ENCODE results near the gene LGALS13.

LGALS13 gene

GRCh38 chr19:39595950-39596349, 6.4 kb upstream of the LGALS13 start:
- H3K9ac ChIP-seq (ENCODE audit: low read depth, low read length, poor library complexity, severe bottlenecking) = no peak overlapping the region
- H3K79me2 ChIP-seq (ENCODE audit: insufficient read depth, low read length) = no peaks in the 10 kb centered on the region
- no peaks in the 10 kb centered on the region for H3F3A ChIP-seq (ENCODE audit: low read depth)
- no peaks in the 10 kb centered on the region for H3K36me3 ChIP-seq (ENCODE audit: insufficient read depth, low read length)
- TF ChIP-seq CTCF (conservative IDR thresholded peaks at IDR 0.05; ENCODE audit: low read length) = no peak
- no peak for TF ChIP-seq EZH2phosphoT487 (IDR thresholded peaks at IDR 0.05; ENCODE audit: borderline replicate concordance)
- no peaks in the 10 kb centered on the region for H3K4me1 ChIP-seq (ENCODE audit: insufficient read depth, low read length, poor library complexity, severe bottlenecking)
- H3K4me3 ChIP-seq (ENCODE audit: low read length, poor library complexity, severe bottlenecking) = no peak overlapping the region
- H3K9me3 ChIP-seq (ENCODE audit: insufficient read depth, low read depth, low read length) = no peaks in the 10 kb centered on the region
- H3K27me3 ChIP-seq (ENCODE audit: insufficient read depth, low read length, poor library complexity, severe bottlenecking) = no peaks in the 10 kb centered on the region
- no peak overlapping the region for H2AFZ ChIP-seq (ENCODE audit: low read length)
- no peaks in the 10 kb centered on the region for H4K20me1 ChIP-seq (ENCODE audit: insufficient read depth, low read length, poor library complexity, severe bottlenecking)
- H3K4me2 ChIP-seq (ENCODE audit: low read depth, low read length, poor library complexity, severe bottlenecking) = no peak overlapping the region
- no peaks in the 10 kb centered on the region for H3K9me2 ChIP-seq (replicated peaks; ENCODE audit: low read depth, low read length)

- Histone ChIP-seq H3K4me3 (ENCODE audit: low read length, poor library complexity, severe bottlenecking) (no peak overlapping the region), H3K27me3 (ENCODE audit: insufficient read depth, low read length, poor library complexity, severe bottlenecking) (no peaks in the 10 kb centered on the region), H3K4me2 (ENCODE audit: low read depth, low read length, poor library complexity, severe bottlenecking) (no peak overlapping the region), H3K9ac (ENCODE audit: low read depth, low read length, poor library complexity, severe bottlenecking) (no peak overlapping the region), H2AFZ (ENCODE audit: low read length) (no peak overlapping the region), H4K20me1 (ENCODE audit: insufficient read depth, low read length, poor library complexity, severe bottlenecking) (no peaks in the 10 kb centered on the region), H3K9me2 (replicated peaks; ENCODE audit: low read depth, low read length) (no peaks in the 10 kb centered on the region), H3K79me2 (ENCODE audit: insufficient read depth, low read length) (no peaks in the 10 kb centered on the region), H3F3A (ENCODE audit: low read depth) (no peaks in the 10 kb centered on the region), H3K36me3 (ENCODE audit: insufficient read depth, low read length) (no peaks in the 10 kb centered on the region), H3K4me1 (ENCODE audit: insufficient read depth, low read length, poor library complexity, severe bottlenecking) (no peaks in the 10 kb centered on the region), H3K9me3 (ENCODE audit: insufficient read depth, low read depth, low read length) (no peaks in the 10 kb centered on the region)
- no peak for TF ChIP-seq EZH2phosphoT487 (IDR thresholded peaks at IDR 0.05; ENCODE audit: borderline replicate concordance)
- TF ChIP-seq CTCF (conservative IDR thresholded peaks at IDR 0.05; ENCODE audit: low read length) = no peak
Observed at GRCh38 chr19:39596911-39597310, 5.4 kb upstream of the LGALS13 start.

- TF ChIP-seq EZH2phosphoT487 (IDR thresholded peaks at IDR 0.05; ENCODE audit: borderline replicate concordance) (no peak), CTCF (conservative IDR thresholded peaks at IDR 0.05; ENCODE audit: low read length) (no peak)
- Histone ChIP-seq H3K36me3 (ENCODE audit: insufficient read depth, low read length) (no peaks in the 10 kb centered on the region), H3K79me2 (ENCODE audit: insufficient read depth, low read length) (no peaks in the 10 kb centered on the region), H3K4me2 (ENCODE audit: low read depth, low read length, poor library complexity, severe bottlenecking) (no peak overlapping the region), H3K9me3 (ENCODE audit: insufficient read depth, low read depth, low read length) (no peaks in the 10 kb centered on the region), H3K4me3 (ENCODE audit: low read length, poor library complexity, severe bottlenecking) (no peak overlapping the region), H3K9me2 (replicated peaks; ENCODE audit: low read depth, low read length) (no peaks in the 10 kb centered on the region), H3K9ac (ENCODE audit: low read depth, low read length, poor library complexity, severe bottlenecking) (no peak overlapping the region), H3K27me3 (ENCODE audit: insufficient read depth, low read length, poor library complexity, severe bottlenecking) (no peaks in the 10 kb centered on the region), H3K4me1 (ENCODE audit: insufficient read depth, low read length, poor library complexity, severe bottlenecking) (no peaks in the 10 kb centered on the region), H4K20me1 (ENCODE audit: insufficient read depth, low read length, poor library complexity, severe bottlenecking) (no peaks in the 10 kb centered on the region), H2AFZ (ENCODE audit: low read length) (no peak overlapping the region), H3F3A (ENCODE audit: low read depth) (no peaks in the 10 kb centered on the region)
Observed at GRCh38 chr19:39599116-39599515, 3.2 kb upstream of the LGALS13 start.
